Activated CD4-positive, CD25-positive, alpha-beta regulatory T cell treated with anti-CD3 and anti-CD28 coated beads, Interleukin-2, amount 50 U/mL, for 24 hours (primary cell): ENCODE data around the gene BMI1.
"Not testable (repeated sequence)": the region's sequence is repeated elsewhere in the genome, so short reads cannot be mapped to it uniquely, and the experiment has no call there.

Source experiments
- ATAC-seq, 2 donors: fragments of 150-1000 bp; cut with Tn5 transposase; one replicate each; pipeline ENCODE4 v1.10.0; 2021; ENCODE audit warnings: mild to moderate bottlenecking in 1 of 2, moderate library complexity in 1 of 2

BMI1 gene

DNA sequence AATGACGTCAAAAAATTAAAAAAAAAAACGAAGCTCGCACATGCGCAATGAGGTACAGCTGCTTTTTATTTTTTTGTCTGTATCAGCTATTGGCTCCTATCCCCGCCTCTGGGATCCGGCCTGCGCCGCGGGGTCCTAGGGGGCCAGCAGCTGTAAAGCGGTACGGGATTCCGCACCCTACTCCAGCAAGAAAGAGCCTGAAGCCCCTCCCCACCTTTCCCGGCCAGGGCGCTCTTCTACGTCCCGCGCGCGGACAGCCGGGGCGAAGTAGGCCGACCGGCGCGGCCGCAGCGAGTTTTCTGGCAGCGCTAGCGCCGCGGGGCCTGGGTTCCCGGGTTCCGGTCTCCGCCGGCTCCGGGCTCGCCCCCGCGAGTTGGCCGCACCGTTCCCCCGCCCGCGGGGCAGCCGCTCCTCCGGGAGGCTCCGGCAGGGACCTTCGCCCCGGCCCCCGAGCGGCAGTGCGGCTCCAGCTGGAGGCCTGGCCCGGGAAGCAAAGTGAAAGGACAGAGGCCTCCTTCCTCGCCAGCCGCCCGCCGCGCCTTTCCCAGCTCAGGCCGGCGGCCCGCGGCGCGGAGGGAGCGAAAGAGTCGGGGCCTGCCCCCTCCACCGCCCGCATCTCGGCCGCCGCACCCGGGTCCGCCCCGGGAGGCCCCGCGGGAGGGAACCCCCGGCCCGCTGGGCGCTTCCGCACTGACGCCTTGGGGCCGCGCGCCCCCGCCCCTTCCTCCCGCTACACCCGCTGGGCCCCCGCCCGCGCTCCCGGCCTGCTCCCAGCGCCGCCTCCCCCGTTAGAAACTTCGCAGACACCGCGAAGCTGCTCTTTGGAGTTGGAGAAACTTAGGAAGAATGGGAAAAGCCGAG, 19.7 kb downstream of the BMI1 start:
- ATAC-seq: peak; percentile 54 to 55

DNA sequence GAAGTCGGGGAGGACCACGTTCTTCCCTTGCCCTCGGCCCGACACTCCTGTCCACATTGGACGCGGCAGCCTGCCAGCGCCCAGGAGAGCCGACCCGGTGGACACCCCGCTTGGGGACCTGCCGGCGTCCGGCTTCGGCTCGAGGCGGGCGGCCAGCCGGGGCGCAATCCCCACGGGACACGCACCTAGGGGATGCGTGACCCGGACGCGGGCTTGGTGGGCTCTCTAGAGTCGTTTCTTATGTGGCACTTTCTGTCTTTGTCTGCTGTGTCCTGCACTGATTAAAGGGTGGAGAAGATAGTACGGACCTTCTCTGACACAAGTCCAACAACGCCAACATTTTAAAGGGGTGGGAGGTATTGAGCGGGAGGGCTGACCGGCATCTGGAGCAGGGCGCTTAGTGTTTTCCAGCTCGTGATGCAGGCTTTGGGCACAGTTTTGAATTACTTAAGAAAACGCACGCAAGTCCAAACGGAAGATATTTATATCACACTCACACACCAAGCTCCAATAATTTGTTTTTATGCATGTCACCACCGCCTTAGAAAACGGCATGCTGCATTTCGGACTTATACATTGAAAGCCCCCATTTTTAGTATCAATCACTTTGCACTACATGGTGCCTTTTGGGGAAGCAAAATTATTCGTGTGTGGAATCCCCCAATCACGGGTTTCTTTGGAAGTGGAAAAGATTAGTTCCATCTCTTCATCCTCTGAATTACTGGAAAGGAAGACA, 20.5 kb downstream of the BMI1 start:
- no peak for ATAC-seq

DNA sequence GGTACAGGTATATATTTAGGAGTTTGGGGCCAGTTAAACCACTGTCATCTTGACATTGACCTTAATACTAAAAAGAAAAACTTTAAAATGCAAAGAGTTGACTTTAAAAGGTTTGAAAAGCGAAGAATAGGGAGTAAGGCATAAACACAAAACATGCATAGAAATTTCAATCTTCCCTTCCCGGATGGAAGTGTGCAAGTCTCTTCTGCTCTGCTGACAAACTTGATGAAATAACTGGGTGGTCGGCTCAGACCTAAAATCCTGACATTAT, 21.0 kb downstream of the BMI1 start:
- no peak for ATAC-seq

DNA sequence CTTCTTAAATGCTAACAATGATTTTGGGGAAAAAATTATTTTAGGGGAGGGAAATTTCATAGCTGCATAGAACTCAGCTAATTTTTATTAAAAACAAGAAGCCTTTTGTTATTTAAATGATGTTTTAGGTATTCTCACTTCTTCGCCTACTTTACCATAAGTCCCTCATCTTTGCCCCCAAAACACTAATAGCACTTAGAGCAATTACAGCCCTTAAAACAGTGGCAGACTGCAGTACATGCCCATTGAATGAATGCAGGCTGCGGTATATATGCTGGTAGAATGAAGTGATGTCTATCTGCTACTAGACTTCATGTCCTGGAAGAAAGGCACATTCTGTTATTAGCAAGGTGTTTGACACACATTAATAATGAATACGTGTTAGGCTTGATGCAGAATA, 21.5 kb downstream of the BMI1 start:
- no peak for ATAC-seq

DNA sequence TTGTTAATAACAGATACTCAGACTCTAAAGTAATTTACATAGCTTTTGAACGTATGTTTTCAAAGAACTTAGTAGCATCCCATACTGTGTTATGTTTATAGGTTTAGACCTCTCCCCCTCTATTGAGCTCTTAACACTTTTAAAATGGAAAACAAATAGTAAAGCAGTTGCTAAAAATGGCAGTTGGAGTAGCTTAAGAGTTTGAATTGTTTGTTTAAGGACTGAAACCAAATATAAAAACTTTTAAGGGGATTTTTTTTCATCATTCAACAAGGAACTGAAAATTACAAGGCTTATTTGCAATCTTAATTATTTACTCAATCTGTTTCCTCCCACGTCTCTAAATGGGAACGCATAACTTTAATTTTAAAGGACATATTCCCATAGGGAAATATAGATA, 22.8 kb downstream of the BMI1 start:
- ATAC-seq: no peak

DNA sequence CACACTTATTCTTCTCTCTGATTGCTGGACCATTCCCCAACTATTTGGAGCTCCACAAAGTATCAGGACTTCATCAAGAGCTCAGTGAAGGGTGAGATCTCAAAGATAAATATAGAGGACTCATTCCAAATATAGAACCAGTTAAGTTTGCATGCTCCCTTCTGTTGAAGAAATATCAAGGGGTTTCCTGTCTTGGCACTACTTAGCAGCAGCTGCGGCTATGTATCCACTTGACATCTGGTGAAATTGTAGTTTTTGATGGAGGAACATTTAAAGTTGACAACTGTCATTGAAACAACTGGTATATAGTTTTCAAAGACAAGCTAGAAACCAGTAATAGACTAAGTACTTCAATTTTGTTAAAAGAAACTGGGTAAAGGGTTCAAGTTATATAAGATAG, 23.4 kb downstream of the BMI1 start:
- no peak for ATAC-seq

DNA sequence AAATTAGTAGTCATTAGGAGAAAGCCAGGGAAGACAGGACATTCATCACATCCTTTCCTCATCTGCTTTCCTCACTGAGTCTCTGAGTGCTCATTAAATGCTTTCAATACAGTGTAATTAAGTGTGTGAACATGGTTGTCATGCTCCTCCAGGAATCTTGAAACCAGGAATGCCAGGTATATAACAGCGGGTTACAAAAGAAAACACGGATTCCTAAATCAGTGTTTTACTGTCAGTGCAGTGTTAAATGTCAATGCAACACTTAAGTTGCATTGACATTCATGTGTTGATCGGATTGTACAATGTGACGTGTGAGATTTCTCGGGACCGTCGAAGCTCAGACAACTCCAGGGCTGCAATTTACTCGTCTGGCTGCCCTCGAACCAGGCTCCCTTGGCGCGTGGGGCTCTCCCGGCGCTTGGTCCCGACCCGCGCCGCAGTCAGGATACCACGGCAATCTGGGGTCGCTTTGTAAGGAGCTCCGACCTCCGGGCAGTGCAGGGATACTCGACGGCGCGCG, 23.9 kb downstream of the BMI1 start:
- ATAC-seq: no peak

DNA sequence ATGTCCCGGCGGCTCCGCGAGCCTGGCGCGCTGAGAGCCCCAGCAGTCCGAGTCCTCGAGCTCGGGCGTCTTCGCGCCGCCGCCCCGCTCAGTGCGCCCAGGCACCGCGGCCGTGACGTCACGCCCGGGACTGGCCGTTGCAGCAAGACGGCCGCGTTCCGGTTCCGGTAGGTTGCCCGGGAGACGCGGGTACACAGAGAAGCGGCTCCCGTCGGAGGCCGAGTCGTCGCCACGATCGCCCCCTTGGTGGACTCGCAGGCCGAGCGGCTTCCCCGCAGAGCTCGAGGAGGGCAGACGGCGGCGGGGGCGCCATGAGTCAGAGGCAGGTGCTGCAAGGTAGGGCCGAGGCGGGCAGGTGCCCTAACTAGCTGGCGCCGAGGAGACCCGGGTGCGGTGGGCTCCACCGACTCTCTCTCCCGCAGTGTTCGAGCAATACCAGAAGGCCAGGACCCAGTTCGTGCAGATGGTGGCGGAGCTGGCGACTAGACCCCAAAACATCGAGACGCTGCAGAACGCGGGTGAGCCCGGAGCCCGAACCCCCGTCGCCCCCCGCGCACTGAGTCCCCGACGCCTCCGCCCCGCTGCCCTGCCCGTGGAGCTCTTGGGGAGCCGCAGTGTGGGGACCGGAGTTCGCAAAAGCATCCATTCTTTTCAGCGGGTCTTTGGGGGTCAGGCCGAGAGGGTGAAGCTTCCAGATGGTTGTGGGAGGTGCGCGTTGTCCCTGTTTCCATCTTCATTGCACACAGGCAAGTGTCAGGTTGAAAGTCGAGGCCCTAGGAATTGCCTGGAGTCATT, 24.6 kb downstream of the BMI1 start, which contains the start of gene SPAG6:
TSS of gene SPAG6 (plus strand) at position 196 of the 795 bp plus-strand sequence. CDS start at position 312, 116 bp downstream.
- peak in 1 of 2 donors; percentile 10 for ATAC-seq

DNA sequence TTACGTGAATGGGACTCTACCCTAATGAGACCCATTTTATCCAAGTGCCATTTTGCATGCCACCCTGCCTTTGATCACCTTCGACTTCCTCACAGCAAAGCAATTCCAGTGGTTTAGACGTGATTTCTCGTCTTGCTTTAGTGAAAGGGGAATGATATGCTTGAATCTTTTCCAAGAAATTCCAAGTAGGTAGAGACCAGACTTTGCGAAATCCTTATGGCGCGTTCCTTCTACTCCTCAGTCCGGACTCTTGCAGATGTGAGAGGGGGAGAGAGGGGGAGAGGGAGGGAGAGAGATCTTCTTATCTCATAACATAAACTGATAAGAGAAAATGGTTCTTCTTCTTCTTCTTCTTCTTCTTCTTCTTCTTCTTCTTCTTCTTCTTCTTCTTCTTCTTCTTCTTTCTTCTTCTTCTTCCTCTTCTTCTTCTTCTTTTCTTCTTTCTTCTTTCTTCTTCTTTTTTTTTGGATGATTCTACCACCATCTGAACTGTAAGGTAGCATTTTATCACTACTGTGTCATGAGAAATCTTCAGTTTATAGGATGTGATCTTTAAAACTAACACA, 25.3 kb downstream of the BMI1 start:
- no peak for ATAC-seq

DNA sequence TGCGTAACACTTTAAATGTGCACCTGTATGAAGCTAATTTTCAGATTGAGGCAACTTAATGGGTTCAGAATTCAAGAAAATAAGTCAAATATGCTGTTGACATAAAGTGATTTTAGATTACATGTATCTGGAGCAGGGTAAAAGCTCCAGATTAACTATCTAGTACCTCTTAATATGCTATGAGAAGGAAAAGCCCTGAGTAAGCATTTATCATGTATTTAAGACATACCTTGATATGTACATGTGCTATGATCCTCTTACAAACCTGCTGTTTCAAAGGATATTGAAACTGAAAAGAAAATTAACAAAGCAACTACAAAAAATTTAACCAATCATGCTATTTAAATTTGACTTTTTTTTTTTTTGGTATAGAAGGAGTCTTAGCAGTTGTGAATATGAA, 28.9 kb downstream of the BMI1 start:
- no peak for ATAC-seq

DNA sequence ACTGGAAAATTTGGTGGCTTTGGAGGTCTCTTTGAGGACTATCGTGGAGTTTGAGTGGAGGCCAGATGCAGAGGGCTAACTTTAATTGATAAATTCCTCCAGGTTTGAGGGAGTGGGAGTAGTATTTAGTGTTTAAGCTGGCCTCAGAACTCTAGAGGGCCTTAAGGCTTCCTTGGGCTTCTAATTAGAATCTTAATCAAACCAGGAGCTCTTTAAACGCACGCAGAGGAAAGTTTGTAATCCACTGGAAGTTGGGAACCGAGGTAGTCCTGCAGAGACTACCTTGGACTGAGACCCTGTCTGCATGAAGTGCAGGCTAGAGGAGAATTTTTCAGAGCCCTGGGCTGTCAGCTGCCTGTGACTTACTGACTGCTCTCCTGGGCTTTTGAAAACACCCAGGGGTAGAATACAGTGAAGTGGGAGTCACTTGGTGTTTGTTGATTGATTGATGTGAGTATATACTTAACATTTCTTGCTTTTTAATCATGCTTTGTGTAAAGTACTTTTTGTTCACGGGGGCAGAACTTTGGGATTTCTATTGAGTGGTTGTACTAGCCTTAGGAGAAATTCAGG, 30.3 kb downstream of the BMI1 start:
- ATAC-seq: no peak

DNA sequence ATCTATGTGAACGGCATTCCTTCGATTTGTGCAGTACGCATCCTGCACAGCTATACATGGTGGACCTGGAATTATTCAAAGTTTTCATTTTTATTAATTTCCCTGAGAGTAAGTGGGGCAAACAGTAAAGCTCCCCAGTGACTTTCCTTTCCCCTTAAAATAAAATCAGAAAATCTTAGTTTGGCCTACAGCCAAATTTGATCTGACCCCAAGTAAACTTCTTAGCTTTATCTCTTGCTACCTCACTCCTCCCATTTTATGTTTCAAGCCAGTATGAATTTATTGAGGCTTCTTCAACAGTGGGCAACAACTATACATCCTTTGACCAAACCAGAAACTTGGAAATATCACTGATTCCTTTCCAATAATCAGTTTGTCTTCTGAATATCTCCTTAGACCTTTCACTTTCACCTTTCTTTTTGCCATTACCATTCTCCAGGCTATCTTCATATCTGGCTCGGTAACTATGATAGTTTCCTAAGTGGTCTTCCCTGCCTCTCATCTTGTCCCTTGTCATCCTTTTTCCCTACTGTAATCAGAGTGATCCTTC, 35.5 kb downstream of the BMI1 start:
- ATAC-seq: no peak

DNA sequence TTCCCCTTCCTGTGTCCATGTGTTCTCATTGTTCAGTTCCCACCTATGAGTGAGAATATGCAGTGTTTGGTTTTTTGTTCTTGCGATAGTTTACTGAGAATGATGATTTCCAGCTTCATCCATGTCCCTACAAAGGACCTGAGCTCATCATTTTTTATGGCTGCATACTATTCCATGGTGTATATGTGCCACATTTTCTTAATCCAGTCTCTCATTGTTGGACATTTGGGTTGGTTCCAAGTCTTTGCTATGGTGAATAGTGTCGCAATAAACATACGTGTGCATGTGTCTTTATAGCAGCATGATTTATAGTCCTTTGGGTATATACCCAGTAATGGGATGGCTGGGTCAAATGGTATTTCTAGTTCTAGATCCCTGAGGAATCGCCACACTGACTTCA, 36.9 kb downstream of the BMI1 start:
- not testable (repeated sequence) for ATAC-seq

DNA sequence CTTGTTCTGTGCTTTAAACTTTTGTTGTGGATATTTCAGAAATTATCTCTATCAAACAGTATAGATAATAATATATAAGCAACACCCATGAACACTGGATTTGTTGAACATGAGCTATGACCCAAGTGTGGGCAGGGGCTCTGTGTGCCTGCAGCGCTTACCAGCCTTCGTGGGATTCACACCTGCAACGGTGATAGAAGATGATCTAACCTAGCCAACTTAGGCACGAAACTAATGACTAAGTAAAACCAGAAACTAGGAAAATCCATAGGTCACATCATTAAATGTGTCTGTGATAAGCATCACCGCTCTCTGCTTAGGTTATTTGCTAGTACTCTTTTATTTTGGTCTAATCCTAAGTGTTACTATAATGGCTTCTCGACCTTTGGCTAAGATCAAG, 42.4 kb downstream of the BMI1 start:
- ATAC-seq: no peak

DNA sequence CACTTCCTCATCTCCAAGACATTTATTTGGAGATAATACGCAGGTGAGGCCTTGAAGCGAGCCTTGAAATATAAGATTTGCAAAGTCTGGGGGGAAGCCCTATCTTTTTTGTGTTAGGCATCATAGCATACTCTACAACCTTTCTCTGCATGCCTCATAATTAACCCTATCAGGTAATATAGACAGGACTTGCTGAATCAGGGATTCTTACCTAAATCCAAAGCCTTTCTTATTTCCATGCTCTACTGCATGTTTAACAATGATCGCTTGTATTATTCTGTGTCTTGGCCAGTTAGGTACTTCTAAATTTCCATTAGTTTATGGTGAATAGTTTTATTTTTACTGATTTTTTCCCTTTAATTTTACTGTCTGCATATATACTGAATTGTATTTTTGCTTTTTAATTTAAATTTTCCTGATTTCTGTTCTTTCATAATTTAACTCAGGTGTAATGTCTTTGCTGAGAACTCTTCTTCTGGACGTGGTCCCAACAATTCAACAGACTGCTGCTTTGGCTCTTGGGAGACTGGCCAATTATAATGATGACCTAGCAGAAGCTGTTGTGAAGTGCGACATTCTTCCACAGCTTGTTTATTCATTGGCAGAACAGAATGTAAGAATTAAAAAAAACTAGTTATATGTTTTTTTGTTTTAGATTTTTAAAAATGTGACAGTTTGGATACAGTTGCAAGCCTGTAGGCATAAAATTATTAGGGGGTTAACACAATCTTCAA, 43.7 kb downstream of the BMI1 start:
- ATAC-seq: no peak

DNA sequence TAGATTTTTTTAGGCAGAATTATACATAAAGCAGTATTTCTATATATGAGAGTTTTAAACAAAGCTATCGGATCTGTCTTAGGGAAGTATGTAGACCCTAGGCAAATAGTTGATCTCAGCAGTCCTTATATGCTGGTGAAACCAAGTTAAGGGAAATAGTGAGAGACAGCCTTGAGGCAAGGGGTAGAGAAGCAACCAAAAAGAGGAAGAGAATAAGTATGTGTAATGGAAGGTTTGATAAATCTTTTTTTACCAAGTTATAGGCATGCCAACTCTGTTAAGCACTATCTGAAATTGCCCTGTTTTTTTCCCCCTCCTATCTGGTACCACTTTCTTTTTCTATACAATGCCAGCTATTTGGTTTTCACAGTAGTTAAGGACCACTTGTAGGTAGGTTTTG, 44.3 kb downstream of the BMI1 start:
- no peak for ATAC-seq

DNA sequence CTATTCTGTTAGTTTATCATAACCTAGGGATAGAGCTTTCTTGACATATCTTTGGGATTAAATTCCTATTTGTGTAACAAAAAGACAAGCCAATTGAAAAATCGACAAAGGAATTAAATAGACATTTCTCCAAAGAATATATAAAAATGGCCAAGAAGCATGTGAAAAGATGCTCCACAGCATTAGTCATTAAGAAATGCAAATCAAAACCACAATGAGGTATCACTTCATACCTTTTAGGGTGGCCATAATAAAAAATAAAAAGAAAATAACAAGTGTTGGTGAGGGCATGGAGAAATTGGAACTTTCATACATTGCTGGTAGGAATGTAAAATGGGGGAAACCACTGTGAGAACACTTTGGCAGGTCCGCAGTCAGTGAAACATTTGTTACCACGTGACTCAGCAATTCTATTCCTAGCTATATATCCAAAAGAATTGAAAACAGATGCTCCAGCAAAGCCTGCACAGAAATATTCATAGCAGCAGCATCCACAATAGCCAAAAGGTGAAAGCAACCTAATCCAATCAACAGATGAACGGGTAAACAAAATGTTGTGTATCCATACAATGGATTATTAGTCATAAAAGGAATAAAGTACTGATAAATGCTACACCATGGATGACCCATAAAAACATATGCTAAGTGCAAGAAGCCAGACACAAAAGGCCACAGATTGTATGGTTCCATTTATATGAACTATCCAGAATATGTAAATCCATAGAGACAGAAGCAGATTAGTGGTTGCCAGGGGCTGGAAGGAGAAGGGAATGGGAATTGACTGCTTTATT, 44.9 kb downstream of the BMI1 start:
- no peak for ATAC-seq

DNA sequence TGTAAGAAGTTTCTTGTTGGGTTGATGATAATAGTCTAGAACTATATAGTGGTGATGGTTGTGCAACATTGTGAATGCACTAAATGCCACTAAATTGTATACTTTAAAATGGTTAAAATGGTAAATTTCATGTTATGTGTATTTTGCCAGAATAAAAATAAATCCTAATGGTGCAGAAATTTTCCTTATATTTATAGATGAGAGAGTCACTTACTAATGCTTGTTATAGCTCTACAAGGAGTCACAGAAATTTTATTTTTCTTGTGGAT, 45.5 kb downstream of the BMI1 start:
- ATAC-seq: no peak

DNA sequence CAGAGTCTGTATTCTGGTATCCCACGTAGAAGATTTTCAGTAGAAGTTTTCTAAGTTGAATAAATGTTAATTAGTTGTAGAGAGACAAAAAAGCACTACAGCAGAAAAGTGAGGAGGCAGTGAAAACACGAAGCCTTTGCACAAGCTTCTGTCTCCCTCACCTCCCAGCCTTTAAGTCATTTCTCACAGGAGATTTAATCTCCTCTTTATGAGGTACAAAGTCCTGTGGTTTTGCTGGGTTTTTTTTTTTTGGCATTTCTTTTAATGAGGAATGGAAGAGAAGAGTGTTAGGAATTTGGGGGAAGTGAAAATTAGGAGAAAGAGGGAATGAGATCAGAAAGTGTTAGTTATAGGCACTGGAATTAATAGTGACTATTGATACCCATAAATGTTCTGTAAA, 45.9 kb downstream of the BMI1 start:
- ATAC-seq: no peak

DNA sequence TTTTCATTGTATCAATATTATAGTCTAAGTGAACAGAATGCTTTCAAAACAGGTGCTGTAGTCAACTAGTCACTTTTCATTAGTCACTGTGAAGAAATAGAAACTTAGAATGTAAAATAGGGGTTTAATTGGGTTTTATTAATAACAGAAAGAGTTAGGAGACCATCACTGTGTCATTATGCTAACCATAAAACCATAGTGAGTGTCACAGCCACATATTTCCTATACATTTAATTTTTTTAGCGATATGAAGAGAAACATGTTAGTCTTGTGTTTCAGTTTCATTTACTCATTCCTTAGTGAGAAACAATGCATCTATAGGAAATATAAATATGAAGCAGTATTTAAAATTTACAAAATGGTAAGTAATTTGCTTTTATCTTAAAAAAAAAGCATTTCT, 46.6 kb downstream of the BMI1 start:
- peak; percentile 87 for ATAC-seq

DNA sequence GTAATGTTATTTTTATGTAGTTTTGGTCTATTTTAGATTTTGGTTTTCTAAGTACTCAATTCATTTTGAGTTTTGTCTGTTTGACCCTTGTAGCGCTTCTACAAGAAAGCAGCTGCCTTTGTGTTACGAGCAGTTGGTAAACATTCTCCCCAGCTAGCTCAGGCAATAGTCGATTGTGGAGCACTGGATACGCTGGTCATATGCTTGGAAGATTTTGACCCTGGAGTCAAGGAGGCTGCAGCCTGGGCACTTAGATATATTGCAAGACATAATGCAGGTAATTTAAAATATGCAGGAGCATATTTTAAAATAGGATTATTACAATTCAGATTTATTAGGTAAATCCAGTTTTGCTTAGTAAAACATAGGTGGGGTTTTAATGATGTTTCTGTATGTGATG, 47.5 kb downstream of the BMI1 start:
- no peak for ATAC-seq
